ENCODE measurements around the gene HDAC3.

HDAC3 gene

DNA sequence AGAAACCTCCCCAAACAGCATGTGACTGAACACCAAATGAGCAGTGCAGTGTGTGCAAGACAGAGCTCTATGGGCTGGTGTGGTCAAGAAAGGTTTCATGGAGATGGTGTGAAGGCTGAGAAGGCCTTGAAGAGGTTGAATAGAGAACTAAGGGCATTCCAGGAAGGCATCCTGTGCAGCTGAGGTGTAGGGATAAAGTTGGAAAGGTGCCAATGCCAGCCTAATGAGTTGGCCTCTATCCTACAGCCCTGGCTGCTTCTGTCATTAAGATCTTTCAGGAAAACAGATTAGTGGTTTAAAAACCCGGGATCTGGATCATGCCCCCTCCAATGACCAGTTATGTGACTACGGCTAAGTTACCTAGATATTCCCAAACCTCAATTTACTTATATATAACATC lies 4.0 kb downstream of the HDAC3 start:
- TF ChIP-seq TAF1 (IDR thresholded peaks at IDR 0.05; ENCODE audit: borderline replicate concordance, low read depth, low read length) (no peak), POLR2A (IDR thresholded peaks at IDR 0.05; ENCODE audit: low read depth, low read length) (no peak), POLR2AphosphoS5 (IDR thresholded peaks at IDR 0.05; ENCODE audit: low read depth, low read length) (no peak)
- FAIRE-seq (no peak), DNase-seq (ENCODE audit: insufficient read length) (no peak)

DNA sequence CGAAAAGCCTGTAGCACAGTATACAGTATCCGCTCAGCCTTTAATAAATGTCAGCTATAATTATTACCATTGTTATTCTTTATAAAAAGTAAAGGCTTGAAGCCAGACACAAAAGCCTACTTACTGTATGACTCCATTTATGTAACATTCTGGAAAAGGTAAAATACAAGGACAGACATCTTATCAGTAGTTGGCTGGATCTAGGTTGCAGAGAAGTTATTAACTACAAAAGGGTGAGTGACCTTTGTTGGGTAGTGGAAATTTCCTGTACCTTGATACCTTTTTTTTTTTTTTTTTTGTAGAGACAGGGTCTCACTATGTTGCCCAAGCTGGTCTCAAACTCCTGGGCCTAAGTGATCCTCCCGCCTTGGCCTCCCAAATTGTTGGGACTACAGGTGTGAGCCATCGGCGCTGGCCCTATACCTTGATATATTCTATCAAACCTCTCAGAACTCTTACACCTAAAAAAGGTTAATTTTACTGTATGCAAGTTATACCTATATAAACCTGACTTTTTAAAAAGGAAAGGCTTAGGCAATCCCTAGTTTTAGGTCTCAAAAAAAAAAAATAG lies 6.0 kb downstream of the HDAC3 start:
- FAIRE-seq = no peak
- DNase-seq (ENCODE audit: insufficient read length) = no peak
- TF ChIP-seq POLR2A (IDR thresholded peaks at IDR 0.05; ENCODE audit: low read depth, low read length) (no peak), TAF1 (IDR thresholded peaks at IDR 0.05; ENCODE audit: borderline replicate concordance, low read depth, low read length) (no peak), POLR2AphosphoS5 (IDR thresholded peaks at IDR 0.05; ENCODE audit: low read depth, low read length) (no peak)

DNA sequence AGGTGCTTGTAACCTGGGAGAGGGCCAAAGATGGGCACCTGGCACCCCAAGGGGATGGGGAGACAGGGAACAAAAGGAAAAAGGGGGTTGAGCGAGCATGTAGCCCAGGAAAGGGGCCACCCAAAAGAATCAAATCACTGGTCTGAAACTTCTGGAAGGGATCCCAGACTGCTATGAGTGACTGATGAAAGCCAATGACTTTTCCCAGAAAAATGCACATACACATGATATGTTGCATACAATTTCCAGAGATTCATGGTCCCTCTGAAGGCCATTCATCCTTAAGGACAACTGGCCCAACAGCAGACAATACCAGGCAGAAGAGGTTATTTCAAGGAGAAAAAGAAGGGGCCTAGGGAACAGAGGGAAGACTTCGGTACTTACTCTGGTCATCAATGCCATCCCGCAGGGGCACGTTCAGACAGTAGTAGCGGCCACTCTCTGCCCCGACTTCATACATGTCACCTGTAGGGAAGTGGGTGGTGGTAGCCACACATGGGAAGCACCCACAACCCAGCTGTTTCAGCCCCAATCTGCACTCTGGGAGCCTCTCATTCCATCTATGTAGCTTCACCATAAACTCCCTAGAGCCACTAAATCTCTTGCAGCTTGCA lies 8.4 kb downstream of the HDAC3 start:
- TF ChIP-seq TAF1 (IDR thresholded peaks at IDR 0.05; ENCODE audit: borderline replicate concordance, low read depth, low read length) (no peak), POLR2AphosphoS5 (IDR thresholded peaks at IDR 0.05; ENCODE audit: low read depth, low read length) (no peak), POLR2A (IDR thresholded peaks at IDR 0.05; ENCODE audit: low read depth, low read length) (no peak)
- FAIRE-seq (no peak), DNase-seq (ENCODE audit: insufficient read length) (no peak)

DNA sequence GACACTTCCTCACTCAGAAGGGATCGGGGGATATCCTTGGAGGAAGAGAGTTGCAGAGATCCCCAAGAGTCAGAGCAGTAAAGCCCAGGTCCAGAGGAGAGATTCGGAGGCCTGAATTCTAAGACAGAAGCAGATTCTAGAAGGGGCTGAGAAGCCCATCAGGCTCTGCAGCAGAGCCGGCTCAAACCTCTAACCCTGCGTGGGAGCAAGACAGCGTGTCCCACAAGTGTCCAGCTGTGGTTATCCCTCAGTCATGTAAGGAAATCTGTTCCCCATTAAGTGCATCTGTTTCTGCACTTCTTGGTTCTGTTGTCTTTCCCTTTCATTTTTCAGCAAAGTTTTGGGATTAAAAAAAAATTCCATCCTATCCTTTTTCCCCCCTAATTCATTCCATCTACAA lies 13.0 kb downstream of the HDAC3 start:
- FAIRE-seq (peak; percentile 67), DNase-seq (ENCODE audit: insufficient read length) (no peak)
- no peak for TF ChIP-seq POLR2AphosphoS5 (IDR thresholded peaks at IDR 0.05; ENCODE audit: low read depth, low read length)
- TF ChIP-seq TAF1 (IDR thresholded peaks at IDR 0.05; ENCODE audit: borderline replicate concordance, low read depth, low read length) = no peak
- TF ChIP-seq POLR2A (IDR thresholded peaks at IDR 0.05; ENCODE audit: low read depth, low read length) = no peak

DNA sequence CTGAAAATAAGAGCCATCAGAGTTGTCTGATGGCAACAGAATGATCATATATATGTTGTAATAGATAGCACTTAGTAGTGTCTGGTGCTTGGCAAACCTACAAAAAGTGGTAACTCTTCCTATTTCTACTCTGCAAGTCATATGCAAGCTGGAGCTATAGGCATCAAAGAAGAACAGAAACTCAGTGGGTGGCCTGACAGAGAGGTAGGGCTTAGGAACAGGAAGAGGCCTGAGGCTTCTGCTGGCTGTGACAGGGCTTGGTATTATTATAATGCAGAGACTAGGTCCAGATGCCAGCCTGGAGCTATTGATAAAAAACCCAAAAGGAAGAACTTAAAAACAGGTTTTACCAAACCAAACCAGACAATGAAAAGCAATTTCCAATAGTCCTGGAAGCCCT lies 13.5 kb downstream of the HDAC3 start:
- no peak for TF ChIP-seq POLR2AphosphoS5 (IDR thresholded peaks at IDR 0.05; ENCODE audit: low read depth, low read length)
- TF ChIP-seq POLR2A (IDR thresholded peaks at IDR 0.05; ENCODE audit: low read depth, low read length) = no peak
- TF ChIP-seq TAF1 (IDR thresholded peaks at IDR 0.05; ENCODE audit: borderline replicate concordance, low read depth, low read length) = no peak
- peak; percentile 71 for FAIRE-seq
- DNase-seq (ENCODE audit: insufficient read length) = no peak

DNA sequence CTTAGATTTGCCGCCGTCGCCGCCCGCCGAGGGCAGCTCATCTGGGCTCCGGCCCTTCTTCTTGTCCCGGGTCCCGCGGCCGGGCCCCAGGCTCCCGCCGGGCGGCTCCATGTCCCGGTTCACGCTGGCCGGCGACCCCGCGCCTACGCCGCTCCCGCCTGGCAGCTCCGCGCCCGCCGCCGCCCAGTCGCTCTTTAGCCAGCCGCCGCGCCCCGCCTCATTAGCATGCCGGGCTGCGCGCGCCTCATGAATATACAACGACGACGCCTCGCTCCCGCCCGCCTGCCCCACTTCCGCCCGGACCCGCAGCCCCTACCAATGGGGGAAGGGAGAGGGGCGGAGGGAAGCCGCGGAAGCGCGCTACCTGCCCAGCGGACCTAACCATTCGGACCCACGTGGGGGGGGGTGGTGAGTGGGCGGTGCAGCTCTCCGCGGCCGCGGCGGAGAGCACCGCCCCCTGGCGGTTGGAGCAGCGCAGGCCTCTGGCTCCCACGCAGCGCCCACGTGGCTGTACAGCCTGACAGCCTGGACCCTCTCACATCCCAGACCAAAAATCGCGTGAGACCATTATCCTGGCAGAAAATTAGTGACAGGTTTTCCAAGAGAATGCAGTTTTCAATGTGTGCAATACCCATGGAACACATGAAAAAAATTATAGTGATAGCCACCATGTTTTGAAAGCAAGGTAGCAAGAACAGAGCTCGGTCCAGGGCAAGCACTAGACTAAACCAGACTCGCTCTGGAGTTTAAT lies 17.7 kb downstream of the HDAC3 start, which contains the start of gene DIAPH1:
Gene DIAPH1 (minus strand): TSS at position 197 of the 751 bp plus-strand sequence. CDS start 86 bp downstream, at position 111.
- FAIRE-seq (peak; percentile 99), DNase-seq (ENCODE audit: insufficient read length) (peak; percentile 88)
- TF ChIP-seq TAF1 (IDR thresholded peaks at IDR 0.05; ENCODE audit: borderline replicate concordance, low read depth, low read length) (no peak), POLR2AphosphoS5 (IDR thresholded peaks at IDR 0.05; ENCODE audit: low read depth, low read length) (peak; percentile 69), POLR2A (IDR thresholded peaks at IDR 0.05; ENCODE audit: low read depth, low read length) (peak; percentile 74; the same call in 1 of the 2 replicates)

DNA sequence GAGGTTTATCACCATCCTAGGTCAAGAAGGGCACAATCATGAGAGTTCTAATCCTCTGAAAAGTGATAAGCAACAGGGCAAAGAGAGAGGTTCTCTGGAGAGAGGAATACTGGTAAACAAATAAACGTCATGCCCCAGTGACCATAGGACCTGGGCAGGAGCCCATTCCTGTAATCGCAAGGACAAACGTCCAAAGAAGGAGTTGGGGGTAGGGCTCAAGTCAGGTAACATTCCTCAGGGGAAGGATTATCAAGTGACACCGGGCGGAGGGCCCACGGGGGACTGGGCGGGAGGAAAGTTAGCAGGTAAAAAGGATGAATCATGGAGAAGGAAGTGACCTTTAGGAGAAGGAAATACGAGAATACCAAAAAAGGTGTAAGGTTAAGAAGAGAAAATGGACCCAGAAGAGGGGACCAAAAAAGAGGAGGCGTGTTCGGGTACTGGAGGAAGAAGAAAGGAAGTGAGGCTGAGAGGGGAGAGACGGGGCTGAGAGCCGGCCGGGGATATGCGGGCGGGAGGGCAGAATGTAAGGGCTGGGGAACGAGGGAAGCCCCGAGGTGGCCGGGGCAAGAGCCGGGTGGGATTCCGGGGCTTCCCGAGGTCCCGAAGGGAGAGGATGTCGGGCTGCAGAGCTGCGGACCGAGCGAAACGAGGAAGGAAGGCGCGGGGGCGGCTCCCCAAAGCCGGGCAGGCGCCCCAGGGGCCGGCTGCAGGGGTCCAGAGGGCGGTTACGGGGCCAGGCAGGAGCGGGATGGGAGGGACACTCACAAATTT lies 18.4 kb downstream of the HDAC3 start:
- TF ChIP-seq TAF1 (IDR thresholded peaks at IDR 0.05; ENCODE audit: borderline replicate concordance, low read depth, low read length) = no peak
- no peak; the same call in 1 of the 2 replicates for TF ChIP-seq POLR2AphosphoS5 (IDR thresholded peaks at IDR 0.05; ENCODE audit: low read depth, low read length)
- no peak for TF ChIP-seq POLR2A (IDR thresholded peaks at IDR 0.05; ENCODE audit: low read depth, low read length)
- DNase-seq (ENCODE audit: insufficient read length) (no peak), FAIRE-seq (peak; percentile 64)

DNA sequence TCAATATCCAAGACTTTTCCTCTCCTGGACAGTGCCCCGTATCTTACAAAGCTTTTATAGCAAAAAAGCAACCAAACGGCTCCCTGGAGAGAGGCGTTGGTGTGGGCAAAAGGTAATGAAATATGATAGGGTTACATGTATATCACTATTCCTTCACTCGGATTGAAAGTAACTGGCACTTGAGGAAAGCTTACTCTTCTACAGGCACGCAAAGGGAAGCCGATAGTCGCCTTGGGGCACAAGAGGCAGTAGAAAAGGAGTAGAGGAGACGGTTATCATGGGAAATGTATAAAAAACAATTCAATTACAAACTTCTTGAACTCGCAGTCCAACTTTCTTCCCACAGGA lies 19.0 kb downstream of the HDAC3 start:
- no peak for DNase-seq (ENCODE audit: insufficient read length)
- TF ChIP-seq POLR2A (IDR thresholded peaks at IDR 0.05; ENCODE audit: low read depth, low read length) (no peak), TAF1 (IDR thresholded peaks at IDR 0.05; ENCODE audit: borderline replicate concordance, low read depth, low read length) (no peak), POLR2AphosphoS5 (IDR thresholded peaks at IDR 0.05; ENCODE audit: low read depth, low read length) (no peak)
- peak; percentile 78 for FAIRE-seq

DNA sequence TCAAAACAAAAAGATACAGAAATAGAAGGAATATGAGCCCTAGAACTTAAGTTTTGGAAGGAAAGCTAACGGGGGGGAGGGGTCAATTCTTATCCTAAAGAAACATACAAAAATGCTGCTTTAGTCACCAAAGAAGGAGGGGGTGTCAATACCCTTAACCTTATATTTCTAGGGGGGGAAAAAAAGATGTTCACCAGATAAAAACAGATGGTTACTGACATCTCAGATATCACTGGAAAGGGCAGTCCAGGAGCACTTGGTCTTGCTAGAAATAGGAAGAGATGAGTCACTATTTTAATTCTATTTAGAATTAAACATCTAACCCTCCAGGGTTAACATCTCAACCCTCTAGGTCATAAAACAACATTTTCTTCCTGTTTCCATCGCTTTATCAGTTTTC lies 19.5 kb downstream of the HDAC3 start:
- no peak for DNase-seq (ENCODE audit: insufficient read length)
- TF ChIP-seq POLR2A (IDR thresholded peaks at IDR 0.05; ENCODE audit: low read depth, low read length) = no peak
- no peak for TF ChIP-seq TAF1 (IDR thresholded peaks at IDR 0.05; ENCODE audit: borderline replicate concordance, low read depth, low read length)
- no peak for TF ChIP-seq POLR2AphosphoS5 (IDR thresholded peaks at IDR 0.05; ENCODE audit: low read depth, low read length)
- FAIRE-seq = no peak

DNA sequence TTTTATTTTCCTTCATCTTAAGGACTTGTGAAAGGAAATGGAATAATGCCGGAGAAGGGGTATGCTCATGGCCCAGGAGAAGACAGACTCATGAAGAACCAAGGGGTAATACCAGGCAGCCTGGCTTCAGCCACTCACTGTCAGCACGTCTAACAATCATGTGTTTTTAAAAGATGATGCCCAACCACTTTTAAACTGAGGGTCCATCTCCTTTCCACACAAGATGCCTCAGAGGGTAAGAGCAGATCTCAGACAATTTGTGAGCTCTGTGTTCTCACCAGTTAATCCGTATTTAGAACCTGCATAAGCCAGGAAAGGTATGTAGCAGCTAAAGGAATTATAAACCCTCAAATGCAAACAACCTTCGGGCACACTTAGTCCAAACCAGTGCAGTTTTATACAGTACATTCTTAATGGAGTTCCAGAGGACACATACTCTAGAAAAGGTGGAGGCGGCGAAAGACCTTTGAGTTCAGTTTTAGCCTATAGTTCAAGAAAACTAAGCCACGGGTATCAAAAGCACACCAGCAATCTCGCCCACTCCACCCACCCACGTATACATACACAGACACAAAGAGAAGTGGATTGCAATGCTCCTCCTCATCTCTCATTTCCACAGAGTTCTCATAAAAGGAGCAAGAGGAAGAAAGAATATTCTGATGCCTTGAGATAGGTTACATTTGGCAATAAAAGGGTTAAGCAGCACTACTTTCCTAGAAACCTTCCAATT lies 20.5 kb downstream of the HDAC3 start:
- FAIRE-seq = no peak
- no peak for TF ChIP-seq POLR2A (IDR thresholded peaks at IDR 0.05; ENCODE audit: low read depth, low read length)
- no peak for TF ChIP-seq TAF1 (IDR thresholded peaks at IDR 0.05; ENCODE audit: borderline replicate concordance, low read depth, low read length)
- no peak for TF ChIP-seq POLR2AphosphoS5 (IDR thresholded peaks at IDR 0.05; ENCODE audit: low read depth, low read length)
- no peak for DNase-seq (ENCODE audit: insufficient read length)

Measured in GM12892 (cell line).